ENCODE data around the gene PARN.

PARN gene

DNA sequence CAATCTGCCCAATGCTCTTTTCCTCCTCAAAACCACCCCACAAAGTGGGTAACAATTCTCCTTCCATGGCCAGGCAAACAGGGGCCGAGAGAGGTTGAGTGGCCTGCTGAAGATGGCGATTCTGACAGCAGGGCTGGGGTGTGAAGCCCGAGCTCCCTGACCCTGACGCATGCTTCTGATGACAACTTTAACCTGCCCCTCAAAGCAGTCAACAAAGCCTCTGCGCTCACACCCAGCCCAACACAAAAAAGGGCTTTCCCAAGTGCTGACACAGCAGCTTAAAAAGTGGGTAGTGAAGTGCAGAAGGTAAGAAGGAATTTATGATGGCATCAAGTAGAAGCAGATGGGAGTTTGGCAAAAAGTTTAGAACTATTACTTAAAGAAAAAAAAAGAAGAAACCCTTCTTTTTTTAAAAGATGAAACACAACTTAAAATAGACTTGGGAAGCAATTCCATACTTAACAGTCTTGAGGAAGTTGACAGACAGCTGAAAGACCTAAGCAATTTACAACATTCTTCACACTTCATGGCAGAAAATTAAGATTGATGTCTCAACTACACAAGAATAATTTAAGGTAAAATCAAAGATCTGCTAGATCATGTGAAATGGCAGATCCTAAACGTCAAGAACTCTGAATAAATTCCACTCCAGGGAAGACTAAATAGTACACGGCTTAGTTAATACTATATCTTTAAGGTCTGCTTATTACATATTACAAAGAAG is 133.9 kb downstream of the PARN start:
- DNase-seq: no peak

DNA sequence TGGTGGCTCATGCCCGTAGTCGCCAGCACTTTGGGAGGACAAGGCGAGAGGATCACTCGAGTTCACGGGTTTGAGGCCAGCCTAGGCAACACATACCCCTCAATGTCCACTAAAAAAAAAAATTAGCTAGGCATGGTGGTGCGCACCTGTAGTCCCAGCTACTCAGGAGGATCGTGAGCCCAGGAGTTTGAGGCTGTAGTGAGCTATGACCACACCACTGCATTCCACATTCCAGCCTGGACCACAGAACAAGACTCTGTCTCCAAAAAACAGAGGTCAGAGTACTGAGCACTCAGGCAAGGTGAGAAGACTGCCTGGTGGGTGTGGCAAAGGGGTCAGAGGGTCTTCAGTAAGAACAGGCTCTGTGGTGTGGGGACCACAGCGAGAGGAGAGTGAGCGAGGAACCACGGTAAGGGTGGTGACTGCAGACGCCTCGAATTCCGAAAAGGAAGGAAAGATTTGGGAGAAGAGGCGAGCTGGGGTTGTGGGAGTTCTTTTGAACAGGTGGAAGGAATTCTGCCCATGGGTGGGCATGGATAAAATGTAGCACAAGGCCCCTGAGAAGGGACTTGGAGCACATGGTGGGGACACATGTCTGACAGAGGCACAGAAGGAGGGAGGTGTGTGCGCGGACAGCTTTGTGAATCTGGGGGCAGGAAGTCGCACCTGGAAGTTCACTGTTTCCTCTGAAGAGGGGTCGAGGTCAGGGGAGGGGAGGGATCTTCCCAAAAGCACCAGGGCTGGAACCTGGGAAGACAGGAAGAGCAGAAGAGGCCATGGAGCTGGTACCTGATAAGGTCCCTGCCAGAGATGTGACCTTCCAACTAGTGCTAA is 134.6 kb downstream of the PARN start:
- no peak for DNase-seq

DNA sequence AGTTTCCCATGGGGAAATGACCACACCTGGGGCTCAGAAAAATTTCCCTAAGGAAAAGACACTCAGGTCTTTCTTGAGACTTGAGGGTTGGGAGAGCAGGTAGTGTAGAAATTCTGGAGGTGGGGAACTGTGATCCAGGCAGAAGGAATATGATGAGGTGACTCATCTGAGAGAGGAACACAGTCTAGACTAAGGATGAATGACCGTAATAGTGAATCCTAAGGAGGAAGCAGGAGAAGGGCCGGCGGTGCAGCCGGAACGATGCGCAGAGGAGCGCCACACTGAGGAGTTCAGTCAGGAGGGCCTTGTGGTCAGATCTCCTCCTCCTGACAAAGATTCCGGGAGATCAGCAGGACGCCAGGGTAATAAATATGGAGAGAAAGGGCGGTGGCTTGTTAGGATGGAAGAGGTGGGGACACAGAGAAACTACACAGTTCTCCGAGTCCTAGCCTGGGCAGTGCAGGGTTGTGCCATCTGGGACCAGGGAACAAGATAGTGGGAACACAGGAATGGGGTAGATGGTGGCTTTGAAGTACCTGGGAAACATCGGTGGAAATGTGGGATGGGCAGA is 135.6 kb downstream of the PARN start:
- DNase-seq: no peak

DNA sequence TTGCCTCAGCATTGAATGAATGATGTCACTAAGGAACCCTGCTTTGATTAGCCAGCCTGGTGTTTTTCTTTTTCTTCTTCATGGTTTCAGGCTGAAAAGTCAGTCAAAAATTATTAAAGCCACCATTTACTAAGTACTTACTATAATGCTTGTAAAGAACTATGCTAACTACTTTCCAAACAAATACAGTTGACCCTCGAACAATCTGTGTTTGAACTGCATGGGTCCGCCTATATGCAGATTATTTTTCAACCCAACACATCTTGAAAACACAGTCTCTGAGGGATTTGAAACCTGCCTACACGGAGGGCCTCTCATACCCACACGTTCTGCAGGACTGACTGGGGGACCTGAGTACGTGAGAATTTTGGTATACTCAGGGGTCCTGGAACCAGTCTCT is 136.3 kb downstream of the PARN start:
- no peak for DNase-seq

DNA sequence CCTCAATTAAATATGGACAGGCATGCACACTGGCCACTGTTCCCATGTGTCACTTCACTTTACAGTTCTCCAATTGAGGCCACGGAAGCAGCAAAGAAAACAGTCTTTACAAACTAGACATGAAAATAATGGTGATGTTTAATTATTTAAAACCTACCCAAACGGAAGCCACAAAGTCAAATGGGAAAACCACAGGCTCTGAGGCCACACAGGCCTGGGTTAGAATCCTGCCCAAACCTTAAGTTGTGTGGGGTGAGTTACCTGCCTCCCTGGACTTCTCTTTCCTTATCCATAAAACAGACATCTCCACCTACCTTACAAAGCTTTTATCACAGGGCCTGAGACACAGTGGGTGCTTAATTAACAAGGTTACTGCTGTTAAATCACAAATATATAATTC is 137.4 kb downstream of the PARN start:
- DNase-seq: no peak

DNA sequence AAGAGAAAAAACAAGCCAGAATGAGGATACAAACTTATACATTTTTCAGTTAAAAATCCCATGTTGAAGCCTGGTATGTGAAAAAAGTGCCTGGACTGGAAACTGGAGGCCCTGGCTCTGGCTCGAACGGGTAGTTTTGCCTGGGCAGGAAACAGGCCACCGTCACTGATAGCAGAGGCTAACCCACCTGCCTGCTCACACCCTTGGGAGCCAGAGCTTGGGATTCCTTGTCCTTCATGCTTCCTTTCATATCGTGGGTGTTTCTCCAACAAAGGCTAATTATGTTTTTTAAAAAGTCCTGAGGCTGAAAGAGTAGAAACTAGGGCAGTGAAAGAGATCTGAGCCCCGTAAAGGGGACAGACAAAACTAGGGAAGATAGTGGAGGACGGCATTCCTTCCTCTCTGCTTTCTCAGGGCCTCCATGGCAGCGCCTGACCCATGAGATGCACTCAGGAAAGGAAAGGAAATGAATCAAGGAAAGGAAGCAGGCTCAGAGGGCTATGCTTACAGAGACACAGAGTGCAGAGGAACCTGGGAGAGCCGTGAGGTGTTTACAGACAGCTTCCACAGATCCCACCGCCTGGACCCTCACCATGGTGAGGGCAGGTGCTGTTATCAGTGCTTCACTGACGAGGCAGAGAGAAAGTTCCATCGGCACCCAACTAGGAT is 138.1 kb downstream of the PARN start:
- DNase-seq: no peak

DNA sequence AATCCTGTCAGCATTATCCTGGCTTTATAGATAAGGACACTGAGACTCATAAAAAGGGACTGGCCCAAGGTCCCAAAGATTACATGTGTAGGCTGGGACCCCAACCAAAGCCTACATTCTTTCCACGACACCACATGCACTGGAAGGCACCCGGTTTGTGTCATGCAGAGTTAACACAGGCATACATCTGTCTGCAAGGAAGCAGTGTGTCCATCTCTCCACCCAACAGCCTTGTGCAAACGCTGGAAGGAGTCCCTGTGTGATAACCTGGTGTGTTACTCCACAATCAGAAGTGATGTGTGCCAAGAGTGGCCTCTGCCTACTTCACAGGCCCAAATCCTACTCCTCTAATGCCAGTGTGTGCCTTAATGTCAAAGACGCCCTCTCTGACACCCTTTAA is 139.8 kb downstream of the PARN start:
- DNase-seq: no peak

DNA sequence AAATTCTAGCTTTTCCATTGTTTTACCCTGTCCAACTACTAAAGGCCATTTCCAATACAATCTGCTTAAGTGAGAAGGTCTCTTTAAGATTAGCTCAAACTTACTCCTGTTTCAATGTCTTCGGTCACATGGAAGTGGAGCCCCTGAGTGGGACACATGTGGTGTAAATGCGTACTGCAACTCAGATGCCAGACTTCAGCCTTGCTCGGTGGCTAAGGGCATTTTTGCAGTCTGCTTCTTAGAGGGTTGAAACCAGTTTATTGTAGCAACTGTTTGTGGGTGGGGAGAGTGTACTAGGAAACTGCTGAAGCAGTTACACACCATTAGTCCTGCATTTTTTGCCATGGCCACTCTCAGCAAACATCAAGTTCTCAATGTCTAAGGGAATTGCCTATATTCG is 140.6 kb downstream of the PARN start:
- DNase-seq: no peak

DNA sequence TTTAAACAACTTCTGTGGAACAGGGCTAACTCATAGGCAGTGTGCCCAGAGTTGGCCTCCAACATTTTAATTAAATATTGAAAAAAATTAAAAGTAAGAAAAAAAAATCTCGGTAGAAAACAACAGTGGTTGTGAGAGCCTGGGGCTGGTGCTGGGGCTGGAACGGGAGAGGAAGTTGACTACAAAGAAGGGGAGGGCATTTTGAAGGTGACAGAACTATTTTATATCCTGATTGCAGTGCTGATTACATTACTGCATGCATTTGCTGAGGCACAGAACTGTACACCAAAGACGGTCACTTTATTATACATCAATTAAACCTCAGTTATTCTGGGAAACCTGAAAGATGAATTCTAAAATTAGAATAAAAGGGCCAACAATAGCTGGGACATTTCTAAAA is 142.5 kb downstream of the PARN start:
- no peak for DNase-seq

DNA sequence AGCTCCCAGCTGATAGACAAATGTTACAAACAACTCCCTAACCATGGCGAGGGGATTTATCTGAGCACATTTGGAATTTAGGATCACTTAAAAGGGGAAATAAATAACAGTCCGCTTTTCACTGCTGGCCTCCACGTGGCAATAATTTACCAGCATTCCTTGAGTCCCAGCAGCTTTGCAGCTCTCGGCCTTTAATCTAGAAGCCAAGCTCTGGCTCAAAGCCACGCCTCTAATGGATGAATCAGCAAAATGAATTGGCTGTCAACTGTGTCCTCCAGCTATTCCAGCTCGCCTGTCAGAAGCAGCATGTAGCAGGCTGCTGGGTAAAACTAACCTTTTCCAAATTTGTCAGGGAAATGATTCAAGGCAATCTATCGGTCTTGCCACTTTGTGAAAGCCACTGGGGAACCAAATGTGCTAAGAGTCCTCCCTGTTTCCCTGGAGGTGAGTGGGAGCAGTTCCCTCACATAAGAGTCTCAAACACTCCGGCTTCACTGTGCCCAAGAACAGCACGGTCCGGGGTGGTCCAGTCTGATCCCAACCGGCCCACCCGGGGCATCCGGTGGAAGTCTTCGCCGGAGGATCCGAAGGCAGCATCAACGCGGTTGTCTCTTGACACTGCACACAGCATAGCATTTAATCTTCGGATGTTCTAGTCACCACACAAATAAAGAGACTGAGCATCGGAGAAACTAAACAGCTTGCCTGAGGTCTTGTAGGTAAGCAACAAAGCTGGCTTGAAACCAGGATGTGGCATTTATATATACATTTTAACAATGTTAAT is 143.3 kb downstream of the PARN start:
- no peak for DNase-seq

DNA sequence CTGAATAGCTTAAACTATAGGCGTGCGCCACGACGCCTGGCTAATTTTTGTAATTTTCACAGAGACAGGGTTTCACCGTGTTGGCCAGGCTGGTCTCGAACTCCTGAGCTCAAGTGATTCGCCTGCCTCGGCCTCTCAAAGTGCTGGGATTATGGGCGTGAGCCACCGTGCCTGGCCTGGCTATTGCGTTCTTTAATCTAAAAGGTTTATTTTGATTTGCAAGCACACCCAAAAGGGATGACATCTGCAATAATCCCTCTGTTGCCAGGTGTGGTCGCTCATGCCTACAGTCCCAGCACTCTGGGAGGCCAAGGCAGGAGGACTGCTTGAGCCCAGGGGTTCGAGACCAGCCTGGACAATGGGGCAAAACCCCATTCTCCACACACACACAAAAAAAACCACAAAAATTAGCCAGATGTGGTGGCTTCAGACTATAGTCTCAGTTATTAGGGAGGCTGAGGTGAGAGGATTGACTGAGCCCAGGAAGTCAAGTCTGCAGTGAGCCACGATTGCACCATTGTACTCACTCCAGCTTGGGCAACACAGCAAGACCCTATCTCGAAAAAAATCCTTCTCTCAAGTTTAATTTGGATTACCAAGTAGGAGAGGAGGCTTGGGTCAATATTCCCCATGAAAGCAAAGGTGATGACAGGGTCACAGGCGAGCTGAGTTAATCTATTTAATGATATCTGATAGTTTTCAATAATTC is 144.1 kb downstream of the PARN start:
- no peak for DNase-seq

DNA sequence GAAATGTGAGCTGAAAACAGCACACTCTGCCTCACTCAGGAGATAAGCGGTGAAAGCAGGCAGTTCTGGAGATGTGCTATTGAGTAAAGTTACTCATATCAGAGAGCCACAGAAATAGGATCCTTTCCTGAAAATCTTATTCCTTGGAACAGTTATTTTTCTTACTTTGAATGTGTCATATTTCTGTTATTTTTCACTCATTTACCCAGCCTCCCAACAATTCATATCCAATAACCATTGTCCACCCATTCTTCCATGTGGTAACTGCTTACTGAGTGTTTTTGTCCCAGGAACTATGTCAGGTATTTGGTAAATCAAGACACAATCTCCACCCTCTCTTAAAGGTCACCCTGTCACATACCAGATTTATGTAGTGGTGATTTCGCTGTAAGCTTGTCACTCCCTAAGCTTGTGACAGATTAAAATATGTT is 144.9 kb downstream of the PARN start:
- DNase-seq: no peak

DNA sequence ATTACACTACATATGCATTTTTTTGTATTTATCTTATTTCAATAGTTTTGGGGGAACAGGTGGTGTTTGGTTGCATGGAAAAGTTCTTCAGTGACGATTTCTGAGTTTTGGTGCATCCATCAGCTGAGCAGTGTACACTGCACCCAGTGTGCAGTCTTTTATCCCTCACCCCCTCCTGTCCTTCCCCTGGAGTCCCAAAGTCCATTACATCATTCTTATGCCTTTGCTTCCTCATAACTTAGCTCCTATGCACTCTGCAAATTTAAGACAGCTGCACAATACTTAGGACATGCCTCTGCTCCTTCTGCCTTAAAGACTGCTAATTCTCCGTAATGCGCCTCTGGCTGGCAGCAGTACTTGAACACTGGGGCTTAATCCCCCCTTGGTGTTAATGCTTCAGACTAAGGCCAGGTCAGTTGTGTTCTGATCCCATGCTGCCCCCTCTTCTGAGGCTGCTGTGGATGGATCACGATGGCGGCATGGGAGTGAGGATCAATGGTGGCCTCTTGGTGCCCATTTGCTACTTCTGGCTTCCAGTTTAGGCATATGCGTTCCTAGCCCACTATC is 146.2 kb downstream of the PARN start:
- no peak for DNase-seq

DNA sequence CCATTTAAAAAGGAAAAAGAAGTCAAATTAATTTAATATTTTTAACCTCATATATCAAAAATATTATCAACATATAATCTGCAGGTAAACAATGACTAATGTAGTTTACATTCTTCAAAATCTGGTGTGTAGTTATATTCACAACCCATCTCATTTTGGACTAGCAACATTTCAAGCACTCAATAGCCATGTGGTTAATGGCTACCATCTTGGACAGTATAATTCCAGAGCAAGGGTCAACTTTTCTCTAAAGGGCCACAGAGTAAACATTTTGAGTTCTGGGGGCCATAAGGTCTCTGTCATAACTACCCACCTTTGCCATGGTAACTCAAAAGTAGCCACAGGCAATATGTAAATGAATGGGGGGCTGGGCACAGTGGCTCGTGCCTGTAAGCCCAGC is 153.9 kb downstream of the PARN start:
- DNase-seq: no peak

DNA sequence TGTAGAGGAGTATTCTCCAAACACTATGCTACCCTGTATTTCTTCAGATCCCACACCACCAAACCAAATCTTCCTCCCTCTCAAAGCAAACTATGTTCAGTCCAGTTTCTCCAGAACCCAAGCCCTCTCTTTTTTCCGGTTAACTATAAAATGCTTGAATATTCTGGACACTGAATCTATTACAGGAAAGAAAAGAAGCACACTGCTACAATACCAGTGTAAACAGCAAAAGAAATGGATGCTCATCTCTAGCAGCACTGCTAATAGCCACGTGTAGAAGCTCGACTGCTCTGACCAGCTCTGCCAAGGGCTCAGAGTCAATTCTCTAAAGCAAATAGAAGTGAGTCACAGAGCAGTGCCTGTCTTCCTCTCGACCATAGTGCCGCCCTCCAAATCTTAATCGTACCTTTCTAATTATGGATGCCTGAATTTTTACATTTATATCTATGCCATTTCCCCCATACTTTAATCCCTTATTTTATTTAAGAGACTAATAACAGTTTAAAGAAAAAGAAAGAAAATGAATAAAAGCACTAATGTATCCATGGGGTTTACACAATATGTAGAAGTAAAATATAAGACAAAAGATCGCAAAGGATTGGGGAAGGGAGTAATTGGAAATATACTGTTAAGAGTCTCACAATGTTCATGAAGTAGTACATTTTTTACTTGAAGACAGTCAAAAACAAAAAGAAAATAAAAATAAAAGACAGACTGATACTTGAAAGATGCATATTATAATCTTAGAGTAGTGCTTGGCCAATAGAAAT is 154.5 kb downstream of the PARN start:
- no peak for DNase-seq

DNA sequence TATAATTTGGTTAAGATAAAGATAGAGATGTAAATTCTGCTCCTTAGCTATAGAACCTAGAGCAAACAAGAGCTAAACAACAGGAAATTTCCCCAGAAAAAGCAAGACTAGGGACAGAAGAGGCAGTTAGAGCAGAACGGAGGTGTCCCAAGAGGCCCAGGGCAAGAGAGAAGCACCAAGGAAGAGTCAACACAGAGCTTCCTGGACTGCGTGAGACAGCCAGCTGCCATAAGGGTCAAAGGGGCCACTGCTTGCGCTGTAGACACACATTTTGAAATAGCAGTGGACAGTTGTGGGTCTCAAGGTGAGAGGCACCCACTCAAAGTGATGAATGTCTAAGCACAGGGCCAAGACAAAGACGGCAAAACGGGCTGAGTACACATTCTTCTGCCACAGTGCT is 156.6 kb downstream of the PARN start:
- DNase-seq: no peak

DNA sequence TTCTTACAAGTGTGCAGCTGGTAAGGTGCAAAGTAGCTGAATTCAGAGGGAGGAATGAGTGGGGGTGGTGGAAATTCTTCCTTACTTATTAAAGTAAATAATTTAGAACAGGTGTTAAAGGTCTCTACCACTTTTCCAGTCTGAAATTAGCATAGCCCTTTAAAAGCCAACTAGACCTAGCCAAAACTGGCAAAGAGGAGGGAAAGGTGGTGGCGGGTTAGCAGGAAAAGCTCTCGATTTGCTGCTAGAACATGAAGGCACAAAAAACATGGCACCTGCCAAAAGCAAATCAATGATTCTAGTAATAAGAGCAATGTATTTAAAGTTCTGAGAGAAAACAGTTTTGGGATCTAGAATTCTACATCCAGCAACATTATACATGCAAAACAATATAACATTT is 157.7 kb downstream of the PARN start:
- no peak for DNase-seq

DNA sequence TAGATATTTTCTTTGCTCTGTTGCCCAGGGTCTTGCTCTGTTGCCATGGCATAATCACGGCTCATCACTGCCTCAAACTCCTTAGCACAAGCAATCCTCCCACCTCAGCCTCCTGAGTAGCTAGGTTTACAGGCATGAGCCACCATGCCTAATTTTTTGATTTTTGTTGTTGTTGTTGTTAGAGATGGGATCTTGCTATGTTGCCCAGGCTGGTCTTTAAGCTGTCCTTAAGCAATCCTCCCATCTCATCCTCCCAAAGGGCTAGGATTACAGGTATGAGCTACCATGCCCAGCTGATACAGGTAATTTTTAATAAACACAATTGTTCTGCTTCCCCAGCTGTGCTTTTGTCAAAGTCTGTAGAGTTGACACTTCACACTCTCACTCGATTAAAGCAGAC is 159.3 kb downstream of the PARN start:
- no peak for DNase-seq

DNA sequence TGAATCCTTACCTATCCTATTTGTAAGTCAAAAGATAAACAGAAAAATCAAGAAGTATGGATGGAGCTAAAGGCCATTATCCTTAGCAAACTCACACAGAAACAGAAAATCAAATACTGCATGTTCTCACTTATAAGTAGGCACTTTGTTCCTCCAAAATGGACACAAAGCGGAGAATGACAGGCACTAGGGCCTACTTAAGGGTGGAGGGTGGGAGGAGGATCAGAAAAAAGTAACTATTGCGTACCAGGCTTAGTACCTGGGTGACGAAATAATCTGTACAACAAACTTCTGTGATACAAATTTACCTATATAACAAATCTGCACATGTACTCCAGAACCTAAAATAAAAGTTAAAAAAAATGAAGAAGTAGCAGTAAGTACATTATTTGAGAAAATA is 164.3 kb downstream of the PARN start:
- DNase-seq: no peak

DNA sequence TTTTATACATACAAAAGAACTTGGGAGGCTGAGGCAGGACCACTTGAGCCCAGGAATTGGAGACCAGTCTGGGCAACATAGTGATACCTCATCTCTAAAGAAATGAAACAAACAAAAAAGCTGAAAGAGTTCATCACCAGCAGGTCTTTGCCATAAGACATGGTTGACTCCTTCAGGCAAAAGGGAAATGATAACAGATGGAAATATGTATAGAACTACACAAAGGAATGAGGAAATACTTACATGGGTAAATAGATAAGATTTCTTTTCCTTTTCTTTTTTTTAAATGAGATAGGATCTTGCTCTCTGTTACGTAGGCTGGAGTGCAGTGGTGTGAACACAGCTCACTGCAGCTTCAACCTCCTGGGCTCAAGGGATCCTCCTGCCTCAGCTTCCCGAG is 165.3 kb downstream of the PARN start:
- DNase-seq: no peak

DNA sequence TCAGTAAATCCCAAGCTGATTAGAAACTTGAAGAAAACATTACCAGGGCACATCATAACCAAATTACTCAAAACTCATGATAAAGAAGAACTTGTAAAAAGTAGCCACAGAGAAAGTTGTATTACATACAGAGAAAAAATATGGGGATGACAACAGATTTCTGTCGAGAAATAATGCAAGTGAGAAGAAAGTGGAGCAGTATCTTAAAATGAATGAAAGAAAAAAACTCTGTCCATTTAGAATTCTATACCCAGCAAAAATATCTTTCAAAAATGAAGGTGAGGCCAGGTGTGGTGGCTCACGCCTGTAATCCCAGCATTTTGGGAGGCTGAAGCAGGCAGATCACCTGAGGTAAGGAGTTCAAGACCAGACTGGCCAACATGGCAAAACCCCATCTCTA is 165.9 kb downstream of the PARN start:
- DNase-seq: no peak

Measured in AML-193 (cell line).